Smooth muscle cell (in vitro differentiated cells): ENCODE results near the gene ZNF792. TPM values are rescaled to one million over a fixed set of nuclear protein-coding genes. Genes with fewer than 3 reads are reported as not detected.

Experiments
- DNase-seq: peaks from one replicate; lab custom pipeline; 2025; ENCODE audit not compliant: unreplicated experiment; lab: John Stamatoyannopoulos, UW
- H2AFZ ChIP-seq: fragments of 200-600 bp; sonication (generic); 2 replicates; pipeline ENCODE4 v1.6.0; 2016; ENCODE audit warnings: antibody characterized with exemption, low read depth, mild to moderate bottlenecking
- H3F3A ChIP-seq: fragments of 200-600 bp; sonication (generic); 2 replicates; pipeline ENCODE4 v1.6.0; 2017; ENCODE audit warnings: antibody characterized with exemption, low read depth
- H3K27ac ChIP-seq: fragments of 200-600 bp; sonication (generic); 2 replicates; pipeline ENCODE4 v1.5.1; 2016; ENCODE audit warnings: low read depth, mild to moderate bottlenecking
- H3K27me3 ChIP-seq: fragments of 200-600 bp; sonication (generic); 2 replicates; pipeline ENCODE4 v1.6.1; 2016; ENCODE audit warnings: low read depth, mild to moderate bottlenecking
- H3K36me3 ChIP-seq: fragments of 200-600 bp; sonication (generic); 2 replicates; pipeline ENCODE4 v1.5.1; 2016; ENCODE audit warnings: low read depth
- H3K4me1 ChIP-seq: fragments of 200-600 bp; sonication (generic); 2 replicates; pipeline ENCODE4 v1.5.1; 2016; ENCODE audit warnings: low read depth
- H3K4me2 ChIP-seq: fragments of 200-600 bp; sonication (generic); 2 replicates; pipeline ENCODE4 v1.6.0; 2016; ENCODE audit warnings: mild to moderate bottlenecking
- H3K4me3 ChIP-seq: fragments of 200-600 bp; sonication (generic); 2 replicates; pipeline ENCODE4 v1.5.1; 2016; ENCODE audit warnings: mild to moderate bottlenecking
- H3K79me2 ChIP-seq: fragments of 200-600 bp; sonication (generic); 2 replicates; pipeline ENCODE4 v1.6.0; 2016; ENCODE audit warnings: low read depth, mild to moderate bottlenecking
- H3K9ac ChIP-seq: fragments of 200-600 bp; sonication (generic); 2 replicates; pipeline ENCODE4 v1.6.0; 2016; ENCODE audit warnings: low read depth
- H3K9me3 ChIP-seq: fragments of 200-600 bp; sonication (generic); replicated peaks from 2 replicates; pipeline ENCODE4 v1.5.1; 2016; ENCODE audit warnings: low read depth
- H4K20me1 ChIP-seq: fragments of 200-600 bp; sonication (generic); 2 replicates; pipeline ENCODE4 v1.6.0; 2016; ENCODE audit warnings: low read depth
- CTCF ChIP-seq: fragments of 200-600 bp; sonication (generic); IDR thresholded peaks from 2 replicates; pipeline ENCODE4 v1.5.1; 2017; ENCODE audit warnings: borderline replicate concordance, mild to moderate bottlenecking, antibody characterized with exemption; ENCODE audit not compliant: insufficient read depth, poor library complexity, severe bottlenecking
- WGBS: methylation state at CpG from one replicate; pipeline ENCODE4 v1.1.7; 2016; ENCODE audit warnings: low lambda C conversion rate; 5-methylcytosine and 5-hydroxymethylcytosine counted together
- polyA plus RNA-seq: library from polyadenylated mRNA; unstranded; fragments of >200 nt; fragmentation: Nextera tagmentation; extraction: Ambion mirVana; gene quantifications from 2 replicates; pipeline ENCODE4 v1.2.1, GENCODE V29; 2016
- total RNA-seq: library from RNA; depleted of rRNA; stranded (reverse); fragments of >200 nt; gene quantifications from 2 replicates; pipeline ENCODE4 v1.2.3, GENCODE V29; 2014

Gene ZNF792
- total and polyA plus RNA-seq, 2 experiments from 2014 or later = 2.8 to 7.1 TPM

DNA sequence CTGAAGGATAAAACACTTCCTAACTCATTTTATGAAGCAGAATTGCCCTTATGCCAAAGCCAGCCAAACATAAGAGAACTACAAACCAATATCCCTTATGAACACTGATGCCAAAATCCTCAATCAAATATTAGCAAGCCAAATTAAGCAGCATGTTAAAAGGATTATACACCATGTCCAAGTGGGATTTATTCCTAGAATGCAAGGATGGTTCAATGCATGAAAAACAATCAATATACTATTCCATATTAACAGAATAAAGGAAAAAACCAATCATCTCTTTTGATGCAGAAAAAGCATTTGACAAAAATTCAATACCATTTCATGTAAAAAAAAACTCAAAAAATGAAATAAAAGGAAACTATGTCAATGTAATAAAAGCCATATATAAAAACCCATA, 10.9 kb downstream of the ZNF792 start:
- Histone ChIP-seq H3K27me3 (no peaks in the 10 kb centered on the region), H3K79me2 (no peaks in the 10 kb centered on the region), H3K9ac (no peak overlapping the region), H2AFZ (no peak overlapping the region), H3K4me2 (no peak overlapping the region), H4K20me1 (no peaks in the 10 kb centered on the region), H3K36me3 (peaks cover 41% of the 10 kb centered on the region), H3F3A (no peaks in the 10 kb centered on the region), H3K9me3 (peaks cover 46% of the 10 kb centered on the region), H3K4me1 (no peaks in the 10 kb centered on the region), H3K4me3 (no peak overlapping the region), H3K27ac (no peak overlapping the region)
- no peak for TF ChIP-seq CTCF
- no peak for DNase-seq

DNA sequence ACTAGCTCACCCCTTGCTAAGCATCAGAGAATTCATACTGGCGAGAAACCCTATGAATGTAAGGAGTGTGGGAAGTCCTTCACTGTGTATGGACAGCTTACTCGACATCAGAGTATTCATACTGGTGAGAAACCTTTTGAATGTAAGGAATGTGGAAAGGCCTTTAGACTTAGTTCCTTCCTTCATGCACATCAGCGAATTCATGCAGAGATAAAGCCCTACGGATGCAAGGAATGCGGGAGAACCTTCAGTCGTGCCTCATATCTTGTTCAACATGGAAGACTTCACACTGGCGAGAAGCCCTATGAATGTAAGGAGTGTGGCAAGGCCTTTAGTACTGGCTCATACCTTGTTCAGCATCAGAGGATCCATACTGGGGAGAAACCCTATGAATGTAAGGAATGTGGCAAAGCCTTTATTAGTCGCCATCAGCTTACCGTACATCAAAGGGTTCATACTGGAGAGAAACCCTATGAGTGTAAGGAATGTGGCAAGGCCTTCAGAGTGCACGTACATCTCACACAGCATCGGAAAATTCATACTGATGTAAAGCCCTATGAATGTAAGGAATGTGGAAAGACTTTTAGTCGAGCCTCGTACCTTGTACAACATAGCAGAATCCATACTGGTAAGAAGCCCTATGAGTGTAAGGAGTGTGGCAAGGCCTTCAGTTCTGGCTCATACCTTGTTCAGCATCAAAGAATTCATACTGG, 20.0 kb downstream of the ZNF792 start:
- Histone ChIP-seq H3K36me3 (peaks cover 17% of the 10 kb centered on the region), H3K79me2 (no peaks in the 10 kb centered on the region), H3F3A (no peaks in the 10 kb centered on the region), H2AFZ (no peak overlapping the region), H3K4me2 (no peak overlapping the region), H4K20me1 (no peaks in the 10 kb centered on the region), H3K27me3 (no peaks in the 10 kb centered on the region), H3K4me1 (no peaks in the 10 kb centered on the region), H3K9me3 (peaks cover 9% of the 10 kb centered on the region), H3K4me3 (no peak overlapping the region), H3K9ac (no peak overlapping the region), H3K27ac (no peak overlapping the region)
- TF ChIP-seq CTCF = no peak
- WGBS = 95% methylated on average over 13 of the region's 13 CpGs
- no peak for DNase-seq

DNA sequence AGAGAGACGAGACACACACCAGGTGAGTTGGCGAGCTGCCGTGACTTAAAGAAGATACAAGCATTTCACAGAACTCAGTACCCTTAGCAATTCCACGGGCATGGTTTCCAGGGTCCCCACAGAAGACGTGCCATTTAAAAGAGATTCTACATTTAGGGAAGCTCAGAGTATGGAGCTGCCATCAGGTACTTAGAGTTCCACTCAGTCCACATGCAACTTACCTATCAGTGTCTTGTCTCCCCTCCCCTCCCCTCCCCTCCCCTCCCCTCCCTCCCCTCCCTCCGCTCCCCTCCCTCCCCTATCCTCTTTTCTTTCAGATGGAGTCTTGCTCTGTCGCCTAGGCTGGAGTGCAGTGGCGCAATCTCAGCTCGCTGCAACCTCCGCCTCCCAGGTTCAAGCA, 25.1 kb downstream of the ZNF792 start:
- Histone ChIP-seq H4K20me1 (no peaks in the 10 kb centered on the region), H3K9ac (no peak overlapping the region), H3K27ac (no peak overlapping the region), H2AFZ (no peak overlapping the region), H3F3A (no peaks in the 10 kb centered on the region), H3K79me2 (no peaks in the 10 kb centered on the region), H3K27me3 (no peaks in the 10 kb centered on the region), H3K4me2 (no peak overlapping the region), H3K36me3 (peaks cover 24% of the 10 kb centered on the region), H3K4me1 (no peaks in the 10 kb centered on the region), H3K4me3 (no peak overlapping the region), H3K9me3 (peaks cover 4% of the 10 kb centered on the region)
- WGBS = 89% methylated on average over 8 of the region's 10 CpGs
- DNase-seq = no peak
- TF ChIP-seq CTCF = no peak

DNA sequence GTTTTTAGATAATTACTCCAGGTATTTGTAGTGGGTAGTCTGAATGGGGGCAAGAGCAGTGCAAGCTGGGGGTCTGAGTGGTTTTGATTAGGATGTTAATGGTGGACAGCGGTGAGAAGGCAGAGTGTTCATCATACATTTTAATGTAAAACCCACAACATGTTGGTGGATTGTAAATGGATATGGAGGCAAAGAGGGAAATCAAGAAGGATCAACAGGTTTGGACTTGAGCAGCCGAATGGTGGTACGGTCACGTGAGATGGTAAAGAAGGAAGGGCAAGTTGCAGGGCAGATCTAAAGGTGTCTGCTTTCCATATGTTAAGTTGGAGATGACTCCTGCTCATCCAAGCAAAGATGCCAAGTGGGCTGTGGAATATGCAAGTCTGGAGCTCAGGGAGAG, 27.8 kb downstream of the ZNF792 start:
- WGBS = 98% methylated on average over 4 of the region's 4 CpGs
- H4K20me1 ChIP-seq = no peaks in the 10 kb centered on the region
- no peak for DNase-seq
- no peaks in the 10 kb centered on the region for H3F3A ChIP-seq
- no peaks in the 10 kb centered on the region for H3K4me1 ChIP-seq
- H3K4me3 ChIP-seq = no peak overlapping the region
- no peak overlapping the region for H3K27ac ChIP-seq
- no peaks in the 10 kb centered on the region for H3K79me2 ChIP-seq
- no peaks in the 10 kb centered on the region for H3K9me3 ChIP-seq
- H3K9ac ChIP-seq = no peak overlapping the region
- H2AFZ ChIP-seq = no peak overlapping the region
- H3K4me2 ChIP-seq = no peak overlapping the region
- peaks cover 11% of the 10 kb centered on the region for H3K36me3 ChIP-seq
- no peaks in the 10 kb centered on the region for H3K27me3 ChIP-seq
- no peak for TF ChIP-seq CTCF
